IPS-18c (cell line): Measurements from ENCODE around the gene SPAST.
"Not testable (repeated sequence)": the region's sequence is repeated elsewhere in the genome, so short reads cannot be mapped to it uniquely, and the experiment has no call there.

Experiments
- H3K4me3 ChIP-seq: 2 replicates; pipeline ENCODE4 v1.7.0; 2013; ENCODE audit warnings: low read depth, mild to moderate bottlenecking, low read length, moderate library complexity; ENCODE audit not compliant: insufficient read depth
- H3K9me3 ChIP-seq: one replicate; pipeline ENCODE4 v1.6.1; 2013; ENCODE audit warnings: mild to moderate bottlenecking, low read length, moderate library complexity; ENCODE audit not compliant: control insufficient read depth, insufficient read depth

SPAST gene

GRCh38 chr2:32203428-32203827, 140.1 kb downstream of the SPAST start:
- not testable (repeated sequence) for H3K9me3 ChIP-seq, H3K4me3 ChIP-seq
